ENCODE results near the gene ZFAND2B.

The ZFAND2B gene, protein sequence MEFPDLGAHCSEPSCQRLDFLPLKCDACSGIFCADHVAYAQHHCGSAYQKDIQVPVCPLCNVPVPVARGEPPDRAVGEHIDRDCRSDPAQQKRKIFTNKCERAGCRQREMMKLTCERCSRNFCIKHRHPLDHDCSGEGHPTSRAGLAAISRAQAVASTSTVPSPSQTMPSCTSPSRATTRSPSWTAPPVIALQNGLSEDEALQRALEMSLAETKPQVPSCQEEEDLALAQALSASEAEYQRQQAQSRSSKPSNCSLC

GRCh38 chr2:219206328-219207133 lies at the start of gene ZFAND2B:
Gene ZFAND2B, plus strand, starts transcription at chr2:219206782. Its CDS starts 206 bp downstream, at chr2:219206988.
- peak; percentile 97 for DNase-seq

GRCh38 chr2:219157396-219157795 lies 49.2 kb upstream of the ZFAND2B start:
- DNase-seq: no peak

DNA sequence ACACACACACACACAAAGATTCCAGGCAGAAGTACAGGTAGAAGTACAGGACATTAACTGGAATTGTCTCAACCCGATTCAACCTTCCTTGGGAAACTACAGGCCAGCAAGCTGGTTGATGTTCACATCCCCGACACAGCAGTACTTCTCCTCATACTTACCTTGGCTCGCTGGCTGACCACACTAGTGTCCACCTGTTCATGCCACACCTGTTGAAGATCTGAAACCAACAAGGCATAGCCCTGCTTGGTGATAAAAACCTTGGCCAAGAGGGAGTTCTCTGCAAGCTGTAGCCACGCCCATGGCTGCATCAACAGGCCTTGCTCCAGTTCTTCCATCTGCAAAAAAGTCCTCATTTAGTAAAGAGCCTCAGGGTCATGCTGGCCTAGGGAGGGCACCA lies 48.6 kb upstream of the ZFAND2B start:
- DNase-seq: no peak

GRCh38 chr2:219158586-219158985 lies 48.0 kb upstream of the ZFAND2B start:
- DNase-seq: no peak

- no peak for DNase-seq
Measured at GRCh38 chr2:219159771-219160185, 46.8 kb upstream of the ZFAND2B start.

DNA sequence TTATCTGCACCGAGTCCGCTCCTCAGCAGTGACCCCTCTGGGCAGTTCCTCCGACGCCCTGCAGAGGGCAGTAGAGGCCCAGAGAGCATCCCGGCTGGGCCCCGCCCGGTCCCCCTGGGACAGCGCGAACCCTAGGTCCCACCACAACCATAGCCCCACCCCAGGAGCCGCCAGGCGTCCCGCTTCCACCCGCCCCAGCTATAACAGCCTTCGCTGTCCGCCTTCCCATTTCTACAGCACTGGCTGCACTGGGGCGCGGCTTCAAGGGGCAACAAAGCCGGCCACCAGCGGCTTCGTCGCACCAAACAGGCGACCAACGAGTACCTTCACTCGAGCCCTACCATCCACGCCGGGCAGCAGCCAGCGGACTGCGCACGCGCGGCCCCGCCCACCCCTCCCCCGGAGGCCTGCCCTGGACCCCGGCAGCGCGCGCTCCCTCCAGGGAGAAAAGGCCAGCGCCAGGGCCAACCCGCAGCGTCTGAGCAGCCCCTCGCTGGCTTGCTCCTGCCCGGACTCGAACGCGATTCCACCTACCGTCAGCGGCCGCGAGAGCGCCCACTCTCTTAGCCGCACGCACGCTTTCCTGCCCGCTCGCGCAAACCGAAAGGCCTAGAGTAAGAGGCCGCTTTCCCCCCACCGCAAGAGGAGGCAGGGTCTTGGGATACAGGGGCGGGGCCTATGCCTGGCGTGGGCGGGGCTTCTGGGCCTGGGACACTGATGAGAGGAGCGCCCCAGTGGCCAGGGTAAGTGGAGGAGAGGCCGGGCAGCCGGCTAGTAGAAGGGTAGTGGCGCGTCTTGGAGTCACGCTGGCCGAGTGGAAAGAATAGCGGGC lies 46.2 kb upstream of the ZFAND2B start, which contains the start of gene NHEJ1:
Gene NHEJ1, minus strand, starts transcription at position 630 of the 832 bp plus-strand sequence. CDS start 2,453 bp downstream, outside the sequence.
- peak; percentile 96 for DNase-seq

DNA sequence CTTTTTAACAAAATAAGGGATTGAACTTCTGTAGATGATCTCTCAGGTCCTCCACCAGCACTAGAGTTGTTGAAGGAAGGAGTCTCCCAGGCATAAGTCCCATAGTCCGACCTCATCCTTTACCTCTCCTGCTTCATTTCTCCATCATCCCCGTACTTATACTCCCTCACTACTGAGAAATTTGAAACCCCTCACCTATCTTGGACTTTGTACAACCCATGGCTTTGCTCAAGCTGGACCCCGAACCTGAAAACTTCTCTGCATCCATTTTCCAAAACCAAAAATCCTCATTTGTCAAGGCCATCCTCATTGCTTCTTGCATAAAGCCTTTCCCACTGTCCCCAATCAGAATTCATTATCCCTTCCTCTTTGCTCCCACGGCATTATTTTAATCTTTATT lies 45.5 kb upstream of the ZFAND2B start:
- no peak for DNase-seq

DNA sequence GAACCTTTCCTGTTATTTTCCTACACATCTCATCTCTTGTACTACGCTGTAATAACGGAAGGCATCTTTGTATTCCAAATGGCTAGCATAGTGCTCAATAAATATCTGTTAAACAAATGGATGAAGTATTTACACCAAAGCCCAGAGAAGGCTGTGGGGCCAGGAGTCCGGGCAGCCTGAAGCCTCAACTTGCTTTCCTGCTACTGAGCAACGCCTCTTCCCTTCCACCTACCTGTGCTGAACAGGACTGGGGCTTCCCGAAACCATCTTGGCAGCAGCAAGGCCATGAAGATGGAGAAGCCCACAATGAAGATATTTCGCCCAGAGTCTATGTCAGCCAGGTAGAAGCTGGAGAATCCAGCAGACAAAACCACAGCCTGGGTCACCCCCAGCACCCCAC lies 43.4 kb upstream of the ZFAND2B start:
- DNase-seq: no peak

GRCh38 chr2:219165058-219165911 lies 41.3 kb upstream of the ZFAND2B start:
- DNase-seq: no peak

DNA sequence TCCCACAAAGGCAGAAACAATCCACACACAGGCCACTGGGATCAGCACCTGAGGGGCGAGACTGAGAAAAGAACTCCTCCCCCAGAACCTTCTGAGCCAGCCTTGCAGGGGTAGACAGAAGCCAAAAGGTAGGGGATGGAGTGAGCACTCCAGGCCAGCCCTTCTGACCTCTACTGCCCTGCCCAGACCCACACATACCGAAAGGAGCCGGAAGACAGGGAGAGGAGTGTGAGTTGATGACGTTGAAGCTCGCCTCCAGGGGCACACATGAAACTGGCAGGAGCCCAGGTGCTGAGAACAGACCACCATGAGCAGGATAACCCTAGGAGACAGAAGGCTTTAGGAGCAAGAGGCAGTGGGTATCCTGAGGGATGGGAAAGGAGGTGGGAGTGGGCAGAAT lies 38.6 kb upstream of the ZFAND2B start:
- DNase-seq: no peak

GRCh38 chr2:219168526-219168925 lies 38.1 kb upstream of the ZFAND2B start:
- DNase-seq: no peak

DNA sequence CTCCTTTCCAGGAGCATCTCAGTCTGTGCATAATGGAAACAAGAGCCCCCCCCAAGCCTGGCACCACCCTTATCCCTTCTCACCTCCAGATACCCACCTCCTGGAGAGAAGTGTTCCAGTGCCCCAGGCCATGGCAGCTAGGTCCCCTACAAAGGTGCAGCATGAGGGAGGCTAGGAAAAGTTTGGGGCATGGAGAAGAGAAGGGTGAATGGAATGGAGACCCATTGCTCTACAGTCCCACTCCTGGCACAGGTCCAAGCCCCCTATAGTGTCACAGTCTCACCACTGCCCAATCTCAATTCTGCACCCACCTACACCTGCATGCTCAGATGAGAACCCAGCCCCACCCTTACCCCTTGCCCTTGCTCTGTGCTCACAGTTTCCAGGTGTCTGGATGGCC lies 37.6 kb upstream of the ZFAND2B start:
- no peak for DNase-seq

GRCh38 chr2:219169930-219170654 lies 36.5 kb upstream of the ZFAND2B start, which contains the start of gene SLC23A3:
Gene SLC23A3, minus strand, starts transcription at chr2:219170029. Its CDS starts 45 bp downstream, at chr2:219169984.
- DNase-seq: no peak

DNA sequence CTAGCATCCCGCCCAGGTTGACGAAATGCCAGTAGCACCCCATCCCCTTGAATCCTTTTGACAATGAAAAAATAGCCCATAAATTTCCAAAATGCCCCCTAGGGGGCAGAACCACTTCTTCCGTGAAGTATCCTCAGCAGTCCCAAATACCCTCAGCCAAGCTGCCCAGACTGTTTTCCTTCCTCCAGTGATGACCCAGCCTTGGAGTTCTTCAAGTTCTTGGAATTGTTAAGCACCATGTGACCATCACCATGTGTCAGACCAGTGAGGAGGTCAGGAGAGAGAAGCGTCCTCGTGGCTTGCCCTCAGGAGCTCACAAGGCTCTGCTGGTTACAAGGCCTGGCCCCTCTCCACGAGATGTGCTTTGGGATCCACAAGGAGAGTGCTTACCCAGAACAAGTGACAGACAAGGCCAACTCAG lies 35.3 kb upstream of the ZFAND2B start:
- peak; percentile 56 for DNase-seq

DNA sequence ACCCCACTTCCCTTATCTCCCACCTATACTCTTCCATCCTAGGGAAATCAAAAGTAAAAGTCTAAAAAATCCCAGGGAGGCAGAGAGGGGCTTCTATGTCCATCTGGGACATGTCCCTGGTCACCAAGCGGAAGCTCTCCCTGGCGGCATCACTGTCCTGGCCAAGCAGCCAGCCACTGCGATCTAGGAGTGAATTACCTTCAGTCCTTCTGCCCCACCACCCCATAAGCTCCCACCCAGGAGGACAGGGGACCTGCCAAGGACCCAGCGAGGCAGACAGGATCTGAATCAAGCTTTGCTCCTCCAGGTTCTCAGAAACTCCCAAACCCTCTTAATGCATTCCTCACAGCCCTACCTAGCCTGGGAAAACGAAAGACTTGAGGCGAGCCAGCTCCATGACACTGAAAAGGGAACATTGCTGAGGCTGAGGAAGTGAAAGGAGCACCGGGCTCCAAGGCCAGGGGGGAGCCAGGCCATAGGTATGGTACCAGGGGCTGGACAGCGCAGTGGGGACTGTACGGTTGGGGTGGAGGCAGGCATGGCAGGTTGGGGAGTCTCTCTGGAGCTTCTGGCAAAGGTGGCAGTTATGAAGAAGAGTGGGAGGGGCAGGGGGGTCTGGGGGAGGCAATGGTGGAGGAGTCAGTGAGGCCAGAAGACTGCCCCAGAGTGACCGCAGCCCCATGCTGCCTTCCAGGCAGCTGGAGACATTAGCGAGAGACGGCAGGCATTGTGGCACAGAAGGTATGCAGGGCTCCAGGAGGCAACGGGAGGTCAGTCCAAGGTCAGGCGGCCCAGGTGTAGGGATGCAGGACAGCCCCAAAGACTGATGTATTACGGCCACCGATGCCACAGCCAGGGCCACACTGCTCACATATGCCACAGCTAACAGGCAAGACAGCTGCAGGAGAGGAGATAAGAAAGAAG lies 34.1 kb upstream of the ZFAND2B start:
- no peak for DNase-seq

GRCh38 chr2:219173176-219173575 lies 33.4 kb upstream of the ZFAND2B start:
- no peak for DNase-seq

- DNase-seq: no peak
Measured at GRCh38 chr2:219174146-219174545, 32.4 kb upstream of the ZFAND2B start.

DNA sequence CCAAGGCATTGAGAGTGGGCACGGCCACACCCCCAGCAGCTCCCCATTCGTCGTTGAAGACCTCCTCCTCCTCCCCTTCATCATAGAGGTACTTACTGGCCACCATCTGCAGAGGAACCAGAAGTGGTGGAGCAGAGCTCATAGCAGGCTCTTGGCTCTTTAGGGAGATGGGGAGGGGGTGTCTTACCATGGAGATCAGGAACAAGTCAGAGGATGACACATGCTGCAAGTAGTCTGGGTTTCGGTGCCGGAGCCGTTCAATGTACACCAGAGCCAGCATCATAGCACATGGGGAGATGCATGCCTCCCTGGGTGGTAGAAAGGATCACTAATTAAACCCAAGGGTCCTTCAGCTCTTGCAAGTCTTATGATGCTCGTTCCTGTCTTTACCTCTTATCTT lies 31.8 kb upstream of the ZFAND2B start:
- no peak for DNase-seq

GRCh38 chr2:219175486-219175885 lies 31.1 kb upstream of the ZFAND2B start:
- DNase-seq: no peak
